Stimulated activated CD4-positive, alpha-beta T cell treated with anti-CD3 and anti-CD28 coated beads, Interleukin-2, amount 100 ng/mL, for 24 hours (primary cell): ENCODE data around the gene NTF3.

Experiments
- DNase-seq, 2 donors: peaks; one replicate each; pipeline ENCODE4 v3.0.0-alpha.2; 2020

Gene NTF3

DNA sequence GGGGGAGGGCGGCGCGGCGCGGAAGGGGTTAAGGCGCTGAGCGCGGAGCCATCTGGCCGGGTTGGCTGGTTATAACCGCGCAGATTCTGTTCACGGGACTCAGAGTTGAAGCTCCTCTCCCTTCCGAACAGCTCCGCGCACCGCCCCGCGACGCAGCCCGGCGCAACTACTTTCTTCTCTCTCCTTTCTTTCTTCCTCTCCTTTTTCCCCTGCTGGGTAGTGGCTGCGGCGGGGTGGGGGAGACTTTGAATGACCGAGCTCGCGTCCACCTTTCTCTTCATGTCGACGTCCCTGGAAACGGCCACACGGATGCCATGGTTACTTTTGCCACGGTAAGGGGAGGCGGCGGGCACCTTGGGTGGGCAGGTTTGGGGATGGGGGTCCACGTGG lies at the start of gene NTF3:
Gene NTF3 (plus strand): TSS at position 98 of the 390 bp plus-strand sequence. CDS start 217 bp downstream, at position 315.
- DNase-seq = no peak

DNA sequence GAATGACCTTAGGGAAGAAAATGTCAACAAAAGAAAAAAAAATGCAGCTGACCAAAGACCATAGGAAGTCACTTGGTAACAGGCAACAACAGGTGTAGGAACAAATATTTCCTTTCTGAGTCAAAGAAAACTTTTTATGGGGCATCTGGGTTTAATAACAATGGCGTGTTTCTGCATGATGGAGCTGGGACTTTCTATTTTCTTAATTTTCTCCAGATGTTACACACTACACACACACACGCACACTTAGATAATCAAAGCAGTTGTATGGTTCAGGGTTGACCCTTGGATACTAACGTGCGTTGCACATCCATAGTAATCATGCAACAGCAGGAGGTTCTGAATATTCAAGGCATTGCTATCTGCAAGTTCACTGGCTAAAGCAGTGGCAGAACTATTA lies 47.9 kb upstream of the NTF3 start:
- DNase-seq = no peak

DNA sequence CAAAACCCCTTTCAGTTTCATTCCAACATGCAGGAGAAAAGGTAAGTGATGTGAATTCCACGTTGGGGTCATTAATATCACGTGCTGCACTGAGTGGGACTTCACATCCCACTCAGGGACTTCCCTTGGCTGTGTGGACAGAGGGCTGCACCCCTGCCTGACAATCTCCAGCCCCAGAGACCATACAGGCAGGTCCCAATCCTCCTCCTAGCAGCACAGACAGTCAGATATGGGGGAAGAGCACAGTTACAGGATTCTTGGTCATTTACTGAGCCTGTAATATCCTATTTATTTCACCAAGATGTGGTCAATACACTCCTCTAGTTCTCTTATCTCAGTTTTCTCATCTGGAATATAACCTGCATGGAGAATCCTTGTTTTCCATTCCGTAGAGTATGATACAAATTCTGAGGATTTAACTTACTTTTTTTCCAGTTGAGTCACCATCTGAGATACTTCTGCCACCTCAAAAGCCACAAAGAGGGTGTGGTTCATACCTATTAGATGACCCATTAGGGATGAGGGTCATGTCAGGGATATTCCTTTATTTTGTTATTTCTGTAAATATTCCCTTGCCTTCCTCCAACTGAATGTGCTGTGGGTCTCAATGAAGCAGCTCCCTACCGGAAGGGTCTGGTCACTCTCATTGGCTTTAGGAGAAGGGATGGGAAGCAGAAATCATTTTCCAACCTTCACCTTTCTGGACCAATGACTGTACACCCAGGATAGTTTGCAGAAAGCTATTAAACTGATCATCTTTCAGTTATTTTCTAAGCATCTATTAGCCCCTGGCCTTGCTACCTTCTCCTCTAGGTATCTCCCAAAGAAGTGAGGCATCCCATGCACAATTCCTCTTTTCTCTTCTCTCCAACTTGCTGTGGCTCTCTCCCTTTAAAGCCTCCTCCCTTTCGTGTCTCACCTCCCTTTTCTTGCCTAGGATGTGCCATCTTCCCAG lies 43.0 kb upstream of the NTF3 start:
- no peak for DNase-seq

GRCh38 chr12:5390174-5390799 lies 41.6 kb upstream of the NTF3 start:
- no peak for DNase-seq

DNA sequence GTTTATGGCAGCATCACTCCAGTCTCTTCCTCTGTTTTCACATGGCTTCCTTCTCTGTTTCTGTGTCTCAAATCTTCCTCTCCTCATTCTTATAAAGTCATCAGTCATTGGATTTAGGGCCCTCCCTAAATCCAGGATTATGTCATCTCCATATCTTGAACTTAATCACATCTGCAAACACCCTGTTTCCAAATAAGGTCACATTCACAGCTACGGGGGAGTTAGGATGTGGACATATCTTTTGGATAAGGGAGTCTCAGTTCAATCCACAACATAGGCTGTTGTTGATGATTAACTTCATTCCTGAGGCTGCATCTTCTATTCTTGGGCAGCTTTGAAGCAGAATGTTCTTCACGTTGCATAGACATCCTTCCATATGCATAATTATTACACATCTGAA lies 40.3 kb upstream of the NTF3 start:
- no peak for DNase-seq

GRCh38 chr12:5392961-5393360 lies 38.9 kb upstream of the NTF3 start:
- no peak for DNase-seq

DNA sequence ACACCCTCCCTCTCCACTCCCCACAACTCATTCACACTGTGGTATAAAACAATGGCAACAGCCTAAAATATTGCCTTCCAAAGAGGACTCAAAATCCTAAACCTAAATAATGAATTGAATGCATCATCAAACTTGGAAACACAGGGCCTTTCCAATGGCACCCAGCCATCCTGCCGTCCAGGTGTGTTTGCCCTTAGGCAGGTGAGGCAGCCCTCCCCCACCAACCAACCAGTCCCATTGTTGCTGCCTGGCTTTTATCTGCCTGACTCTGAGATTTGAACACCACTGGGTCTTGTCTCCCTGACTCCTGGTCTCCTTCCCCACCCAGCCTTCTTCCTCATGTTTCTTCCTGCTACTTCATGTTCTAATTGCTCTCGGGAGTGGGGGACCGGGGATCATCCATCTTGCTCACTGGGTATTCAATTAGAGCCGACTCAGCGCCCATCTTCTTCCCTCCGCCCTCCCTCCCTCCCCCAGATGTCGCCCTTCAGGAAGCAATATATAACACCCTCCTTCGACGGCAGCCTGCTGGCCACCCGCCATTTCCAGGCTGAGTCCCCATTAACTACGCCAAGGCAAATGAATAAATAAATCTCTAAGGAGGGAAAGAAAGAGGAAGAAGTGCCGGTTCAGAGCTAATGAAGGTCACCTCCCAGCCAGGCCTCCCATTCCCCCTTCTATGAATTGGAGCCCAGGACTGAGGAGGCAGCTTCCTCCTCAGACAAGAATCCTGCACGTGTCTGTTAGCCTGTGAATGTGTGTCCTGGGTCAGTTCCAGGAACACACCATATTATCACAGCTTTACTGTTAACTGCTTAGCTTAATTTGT lies 36.3 kb upstream of the NTF3 start:
- no peak for DNase-seq

- no peak for DNase-seq
Measured at GRCh38 chr12:5396541-5396940, 35.4 kb upstream of the NTF3 start.

DNA sequence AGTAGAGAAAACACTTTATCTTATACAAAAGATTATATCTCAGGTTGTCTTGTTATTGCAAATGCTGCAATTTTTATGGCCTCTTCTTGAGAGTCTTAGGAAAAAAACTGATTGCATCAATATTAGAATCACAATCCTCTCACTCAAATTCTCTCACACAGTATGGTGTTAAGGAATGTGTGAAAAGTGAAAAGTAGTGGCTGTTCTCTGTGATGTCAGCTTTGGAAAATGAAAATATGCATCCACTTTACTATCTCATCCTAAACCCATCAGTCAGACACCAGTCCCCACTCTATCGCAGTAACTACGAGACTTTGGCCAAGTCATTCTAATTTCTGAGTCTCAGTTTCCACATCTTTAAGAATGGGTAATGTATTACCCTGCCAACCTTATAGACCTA lies 32.6 kb upstream of the NTF3 start:
- DNase-seq = no peak

DNA sequence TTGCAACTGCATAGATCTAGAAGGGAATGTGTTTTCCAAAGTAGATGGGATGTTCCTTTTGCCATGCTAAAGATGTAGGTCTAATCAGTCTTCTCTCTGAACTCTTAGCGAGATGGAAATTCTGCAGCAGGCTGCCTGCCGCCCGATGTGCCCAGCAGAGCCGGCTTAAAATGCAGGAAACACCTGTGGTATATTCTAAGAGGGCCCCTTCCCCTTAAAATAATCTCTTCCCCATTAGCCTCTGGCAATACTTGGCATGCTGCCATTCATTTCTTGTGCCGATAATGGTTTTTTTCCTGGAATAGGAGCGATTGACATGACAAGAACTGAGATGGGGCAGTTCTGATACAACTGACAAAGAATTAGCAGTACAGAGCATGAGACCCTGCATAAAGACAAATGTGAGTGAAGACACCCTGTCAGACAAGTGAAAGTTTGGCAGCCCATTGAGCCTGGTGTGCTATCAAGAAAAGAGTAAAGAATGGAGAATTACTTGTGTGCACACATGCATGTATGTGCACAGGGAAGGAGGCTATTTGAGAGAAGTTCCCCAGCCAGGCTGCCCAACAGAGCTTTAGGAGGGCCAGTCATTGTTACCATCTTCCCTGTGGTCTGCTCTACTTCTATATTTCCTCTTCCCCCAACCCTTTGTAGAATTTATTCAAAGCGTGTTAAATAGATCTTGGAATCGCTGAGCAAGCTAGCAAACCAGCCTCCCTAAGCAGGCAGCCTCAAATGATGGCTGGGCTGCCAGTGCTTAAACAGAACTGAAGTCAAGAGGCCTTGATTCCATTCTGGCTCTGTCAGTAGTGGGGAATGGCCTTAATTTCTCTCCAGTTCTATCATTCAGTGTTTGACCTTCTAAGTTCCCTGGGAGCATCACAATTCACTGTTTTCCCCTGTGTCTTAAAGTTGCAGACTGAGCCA lies 29.6 kb upstream of the NTF3 start:
- no peak for DNase-seq

GRCh38 chr12:5403411-5403810 lies 28.5 kb upstream of the NTF3 start:
- DNase-seq = no peak

DNA sequence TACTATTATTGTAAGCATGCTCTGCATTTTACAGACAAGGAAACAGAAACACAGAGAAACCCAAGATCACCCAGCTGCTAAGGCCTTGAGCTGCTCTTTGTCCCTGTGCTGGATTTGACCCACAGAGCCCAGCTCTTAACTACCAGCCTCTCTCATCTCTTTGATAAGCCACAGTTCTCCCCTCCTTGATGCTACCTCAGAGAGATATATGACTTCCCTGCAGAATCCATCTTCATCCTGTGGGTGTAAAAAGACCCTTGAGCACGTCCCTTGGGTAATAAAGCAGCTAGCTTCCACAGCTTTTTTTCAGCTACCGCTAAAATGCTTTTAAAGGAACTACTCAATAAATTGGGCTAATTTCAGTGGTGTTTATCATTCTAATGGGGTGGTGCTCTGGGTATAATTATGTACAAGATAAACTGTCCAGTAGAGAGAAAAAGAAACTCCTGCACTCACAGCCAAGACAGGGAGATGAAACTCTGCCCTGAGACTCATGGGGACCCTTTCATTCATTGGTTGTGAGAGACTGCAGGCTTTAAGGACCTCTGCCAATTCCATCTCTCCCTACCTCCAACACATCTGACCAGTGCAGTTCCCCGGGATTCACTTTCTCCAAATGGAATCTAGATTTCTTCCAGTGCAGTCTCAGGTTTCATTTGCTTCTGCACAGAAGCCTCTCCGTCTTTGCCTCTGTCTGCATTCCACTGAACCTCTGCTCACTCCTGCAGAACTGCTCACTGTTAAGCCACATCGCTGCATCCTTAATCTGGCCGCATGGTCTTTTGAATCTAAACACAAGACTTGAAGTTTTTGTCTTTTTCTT lies 24.7 kb upstream of the NTF3 start:
- DNase-seq = no peak

GRCh38 chr12:5409619-5410018 lies 22.3 kb upstream of the NTF3 start:
- DNase-seq = no peak

GRCh38 chr12:5416571-5416970 lies 15.3 kb upstream of the NTF3 start:
- no peak for DNase-seq

DNA sequence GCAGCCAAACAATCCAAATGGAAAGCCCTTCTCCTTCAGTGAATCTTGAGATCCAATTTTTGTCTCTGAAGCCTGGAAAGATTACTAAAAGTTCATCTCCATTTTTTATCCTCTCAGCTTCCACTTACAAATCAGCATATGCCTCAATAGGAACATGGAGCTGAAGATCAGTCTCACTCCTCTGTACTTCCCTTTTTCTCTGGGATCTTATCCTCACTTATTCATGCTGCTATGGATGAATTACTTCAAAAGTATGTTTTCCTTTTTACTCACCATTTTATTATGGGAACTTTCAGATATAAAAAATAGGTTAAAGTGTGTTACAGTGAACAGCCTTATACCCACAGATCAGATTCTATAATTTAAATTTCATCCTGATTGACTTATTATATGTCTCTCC lies 14.4 kb upstream of the NTF3 start:
- DNase-seq = no peak

DNA sequence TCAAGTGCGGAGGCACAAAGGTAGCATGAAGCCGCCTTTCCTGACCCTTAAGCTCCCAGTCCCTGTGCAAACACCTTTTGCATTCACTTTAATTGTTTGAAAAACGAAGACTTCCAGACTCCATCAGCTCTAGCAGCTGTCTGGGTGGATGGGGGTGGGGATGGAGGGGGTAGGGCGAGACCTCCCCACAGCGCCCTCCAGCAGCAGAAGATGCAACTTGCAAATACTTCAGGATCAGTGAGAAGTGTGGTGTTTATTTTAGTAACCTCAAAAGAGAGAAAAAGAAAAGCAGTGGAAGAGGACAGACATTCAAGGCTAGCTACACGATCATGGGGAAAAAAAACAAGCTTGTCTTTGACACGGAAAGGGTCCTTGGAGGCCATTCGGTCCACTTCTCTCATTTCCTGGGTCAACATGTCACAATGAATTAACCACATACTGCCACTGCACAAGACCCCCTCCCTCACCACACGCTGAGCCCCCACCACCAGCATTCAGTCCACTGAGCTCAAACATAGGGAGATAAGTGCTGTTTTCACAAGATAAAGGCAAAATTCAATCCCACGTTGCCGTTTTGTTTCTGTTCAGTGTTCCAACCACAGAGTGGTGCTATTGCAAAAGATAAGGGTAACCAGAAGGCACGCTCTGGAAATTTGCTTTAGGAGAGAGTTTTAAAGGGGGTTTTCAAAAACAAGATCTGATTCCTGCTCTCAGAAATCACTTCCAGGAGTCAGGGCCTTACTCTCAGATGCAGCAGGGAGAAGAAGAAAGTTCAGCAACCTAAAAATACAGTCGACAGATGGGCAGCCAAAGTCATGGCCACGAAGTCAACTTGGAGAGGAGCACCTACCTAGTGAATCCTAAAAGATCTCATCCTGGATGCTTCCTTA lies 3.3 kb upstream of the NTF3 start:
- DNase-seq = no peak

- no peak for DNase-seq
Measured at GRCh38 chr12:5429741-5430557, 2.0 kb upstream of the NTF3 start.

- no peak for DNase-seq
Measured at GRCh38 chr12:5430641-5431603, 986 bp upstream of the NTF3 start.
